ENCODE measurements around the gene GDPD5. TPM values are rescaled to one million over a fixed set of nuclear protein-coding genes. Genes with fewer than 3 reads are reported as not detected.

GDPD5 gene
- polyA plus RNA-seq, 2 of the 4 experiments (the other 2 are of a cell fraction), result 3.9 to 5.9 TPM

DNA sequence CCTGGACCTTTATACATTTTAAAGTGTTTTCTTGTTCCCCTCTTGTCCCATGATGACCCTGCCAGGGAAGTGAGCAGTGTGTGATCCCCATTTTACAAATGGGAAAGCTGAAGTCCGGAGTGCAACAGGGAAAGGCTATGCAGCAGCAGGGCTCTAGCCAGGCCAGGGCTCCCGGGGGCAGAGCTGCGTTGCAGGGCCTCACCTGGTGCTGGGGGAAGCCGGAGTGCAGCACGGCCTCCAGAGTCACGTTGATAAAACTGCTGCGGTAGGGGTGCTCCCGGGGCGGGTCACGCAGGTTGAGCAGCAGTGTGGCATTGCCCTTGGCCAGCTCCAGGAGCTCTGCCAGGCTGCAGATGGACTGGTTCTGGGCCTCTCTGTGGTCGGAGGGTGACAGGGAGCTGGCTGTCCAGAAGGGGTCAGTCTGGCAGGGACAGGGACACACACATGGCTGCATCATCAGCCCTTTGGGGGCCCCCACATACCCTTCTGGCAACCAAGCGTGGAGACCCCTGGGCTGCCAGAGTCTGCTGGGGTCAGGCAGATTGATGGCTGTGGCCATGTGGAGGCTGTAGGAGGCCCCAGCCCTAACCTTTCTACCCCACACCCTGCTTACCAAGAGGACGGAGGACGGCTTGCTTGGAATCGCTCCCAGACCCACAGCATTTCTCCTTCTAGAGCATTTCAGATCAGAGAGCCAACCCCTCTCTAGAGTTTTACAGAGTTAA lies 83.4 kb downstream of the GDPD5 start:
- CTCF ChIA-PET, result interaction anchor here (0.6 to 9.3 kb wide), 11 partner anchors 9 to 1698 kb away, joined by 3 to 432 read pairs (median 7); partner anchors contain the start of genes GDPD5 and KLHL35

DNA sequence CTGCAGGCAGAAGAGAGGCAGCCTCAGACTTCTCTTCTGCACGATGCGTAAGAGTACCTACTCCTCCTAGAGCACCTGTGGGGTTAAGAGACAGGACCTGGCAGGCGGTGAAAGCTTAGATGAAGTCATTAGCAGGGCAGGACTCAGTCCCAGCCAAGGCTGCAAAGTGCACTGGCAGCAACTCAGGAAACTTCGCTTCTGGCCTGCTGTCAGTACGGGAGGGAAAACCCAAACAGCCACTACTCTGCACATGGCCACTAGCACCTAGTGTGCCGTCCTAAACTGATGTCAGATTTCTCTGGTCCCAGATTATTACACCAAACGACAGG lies 84.0 kb downstream of the GDPD5 start:
- no peak for FAIRE-seq
- Histone ChIP-seq H3K4me2 (no peak overlapping the region), H3K4me3 (no peak overlapping the region), H3K9me3 (no peaks in the 10 kb centered on the region), H3K4me1 (peaks cover 10% of the 10 kb centered on the region; the same call in 2 of the 3 replicates), H3K27ac (no peak overlapping the region)
- 68% methylated on average over 7 of the region's 7 CpGs for WGBS (ENCODE audit: missing lambda C conversion rate)
- ChIA-PET POLR2A (no interaction called here), CTCF (interaction anchor here (1.1 to 9.3 kb wide), 9 partner anchors 9 to 111 kb away, joined by 3 to 432 read pairs (median 7); partner anchors contain the start of genes GDPD5 and KLHL35)
- ATAC-seq, result no peak
- DNase-seq (ENCODE audit: low read depth in 1 of 2, low spot score in 1 of 2), result no peak
- TF ChIP-seq KDM5A (IDR thresholded peaks at IDR 0.05), result no peak
- TF ChIP-seq SREBF2 (IDR thresholded peaks at IDR 0.05), result no peak
- no peak for TF ChIP-seq EHF (CRISPR knock-in tag; IDR thresholded peaks at IDR 0.05)
- TF ChIP-seq HOXA7 (CRISPR knock-in tag; IDR thresholded peaks at IDR 0.05), result no peak
- TF ChIP-seq ZSCAN20 (CRISPR knock-in tag; IDR thresholded peaks at IDR 0.05), result no peak
- TF ChIP-seq MYC (IDR thresholded peaks at IDR 0.05; ENCODE audit: borderline replicate concordance, low read length), result no peak
- TF ChIP-seq FOSB (CRISPR knock-in tag; IDR thresholded peaks at IDR 0.05), result no peak
- TF ChIP-seq EHMT2 (IDR thresholded peaks at IDR 0.05; ENCODE audit: low read depth), result no peak
- TF ChIP-seq NPAS2 (CRISPR knock-in tag; IDR thresholded peaks at IDR 0.05; ENCODE audit: borderline replicate concordance), result no peak
- TF ChIP-seq HOXB5 (CRISPR knock-in tag; IDR thresholded peaks at IDR 0.05), result no peak
- no peak for TF ChIP-seq RCOR1 (IDR thresholded peaks at IDR 0.05; ENCODE audit: low read depth, low read length)
- no peak for TF ChIP-seq RFX5 (IDR thresholded peaks at IDR 0.05)

More for the DNA sequence above, 83.4 kb downstream of the GDPD5 start:
- H3K9me3 ChIP-seq, result no peaks in the 10 kb centered on the region
- no peak overlapping the region for H3K4me3 ChIP-seq
- H3K27ac ChIP-seq, result no peak overlapping the region
- no peak for FAIRE-seq
- H3K4me1 ChIP-seq, result peaks cover 10% of the 10 kb centered on the region; the same call in 2 of the 3 replicates
- ATAC-seq, result no peak
- no peak for DNase-seq (ENCODE audit: low read depth in 1 of 2, low spot score in 1 of 2)
- POLR2A ChIA-PET, result no interaction called here
- 87% methylated on average over 12 of the region's 15 CpGs for WGBS (ENCODE audit: missing lambda C conversion rate)
- no peak overlapping the region for H3K4me2 ChIP-seq
- no peak for TF ChIP-seq NPAS2 (CRISPR knock-in tag; IDR thresholded peaks at IDR 0.05; ENCODE audit: borderline replicate concordance)
- no peak for TF ChIP-seq MAZ (IDR thresholded peaks at IDR 0.05; ENCODE audit: borderline replicate concordance, low read depth, low read length)
- TF ChIP-seq CBX2 (IDR thresholded peaks at IDR 0.05; ENCODE audit: borderline replicate concordance, low read depth), result no peak
- no peak for TF ChIP-seq FOSL2 (IDR thresholded peaks at IDR 0.05)
- no peak for TF ChIP-seq FOSL2 (CRISPR knock-in tag; IDR thresholded peaks at IDR 0.05)
- TF ChIP-seq CEBPB (IDR thresholded peaks at IDR 0.05), result no peak

DNA sequence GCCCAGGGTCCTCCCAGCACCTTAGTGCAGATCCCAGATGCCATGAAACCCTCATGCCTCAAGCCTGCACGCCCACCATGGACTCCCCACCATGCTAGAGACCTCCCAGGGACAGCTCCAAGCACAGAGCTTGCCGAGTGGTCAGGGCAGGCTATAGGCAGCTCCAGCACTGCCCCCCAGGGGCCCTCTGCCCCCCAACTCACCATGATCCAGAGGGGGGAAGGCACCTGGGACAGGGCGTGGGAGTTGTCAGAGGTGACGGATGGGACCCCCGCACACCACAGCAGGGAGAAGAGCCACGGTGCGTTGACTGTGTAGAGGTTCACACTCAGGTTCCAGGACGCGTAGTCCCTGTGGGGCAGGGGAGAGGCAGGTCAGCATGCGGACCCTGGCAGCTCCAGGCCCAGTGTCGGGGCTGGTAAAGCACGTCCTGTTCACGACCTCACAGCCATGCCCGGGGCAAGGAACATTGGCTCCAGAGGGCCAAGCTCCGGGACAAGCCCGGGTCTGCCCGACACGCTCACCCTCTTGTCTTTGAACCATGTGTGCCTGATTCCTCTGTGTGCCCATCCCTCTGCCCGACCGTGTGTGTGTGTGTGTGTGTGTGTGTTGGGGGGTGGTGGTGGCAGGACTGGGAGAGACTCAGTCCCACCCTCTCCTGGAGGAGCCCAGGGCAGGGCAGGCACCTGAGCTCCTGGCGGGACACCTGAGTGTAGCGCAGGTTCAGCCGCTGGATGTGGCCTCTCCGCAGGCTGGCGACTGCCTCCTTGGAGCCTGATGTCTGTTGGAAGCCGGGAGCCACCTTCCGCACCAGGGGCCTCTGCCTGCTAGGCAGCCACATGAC lies 84.6 kb downstream of the GDPD5 start:
- Histone ChIP-seq H3K4me2 (no peak overlapping the region), H3K4me3 (no peak overlapping the region), H3K27ac (no peak overlapping the region), H3K4me1 (peaks cover 10% of the 10 kb centered on the region; the same call in 2 of the 3 replicates), H3K9me3 (no peaks in the 10 kb centered on the region)
- no peak for DNase-seq (ENCODE audit: low read depth in 1 of 2, low spot score in 1 of 2)
- ATAC-seq, result no peak
- no peak for TF ChIP-seq POLR2AphosphoS2 (conservative IDR thresholded peaks at IDR 0.05; ENCODE audit: low read length)
- TF ChIP-seq, protein P1, sequence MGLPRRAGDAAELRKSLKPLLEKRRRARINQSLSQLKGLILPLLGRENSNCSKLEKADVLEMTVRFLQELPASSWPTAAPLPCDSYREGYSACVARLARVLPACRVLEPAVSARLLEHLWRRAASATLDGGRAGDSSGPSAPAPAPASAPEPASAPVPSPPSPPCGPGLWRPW (IDR thresholded peaks at IDR 0.05), result no peak
- no peak for TF ChIP-seq JUN (IDR thresholded peaks at IDR 0.05)
- TF ChIP-seq, protein P2, sequence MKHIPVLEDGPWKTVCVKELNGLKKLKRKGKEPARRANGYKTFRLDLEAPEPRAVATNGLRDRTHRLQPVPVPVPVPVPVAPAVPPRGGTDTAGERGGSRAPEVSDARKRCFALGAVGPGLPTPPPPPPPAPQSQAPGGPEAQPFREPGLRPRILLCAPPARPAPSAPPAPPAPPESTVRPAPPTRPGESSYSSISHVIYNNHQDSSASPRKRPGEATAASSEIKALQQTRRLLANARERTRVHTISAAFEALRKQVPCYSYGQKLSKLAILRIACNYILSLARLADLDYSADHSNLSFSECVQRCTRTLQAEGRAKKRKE (CRISPR knock-in tag; IDR thresholded peaks at IDR 0.05; ENCODE audit: low read depth), result no peak
- TF ChIP-seq ZNF302 (CRISPR knock-in tag; IDR thresholded peaks at IDR 0.05), result no peak
- POLR2A ChIA-PET, result no interaction called here
- 68% methylated on average over 23 of the region's 27 CpGs for WGBS (ENCODE audit: missing lambda C conversion rate)
- CTCF ChIA-PET, result interaction anchor here (0.6 to 9.3 kb wide), 15 partner anchors 10 to 184 kb away, joined by 3 to 432 read pairs (median 4); partner anchors contain the start of gene GDPD5
- no peak for FAIRE-seq
